IMR-90 (cell line): Measurements from ENCODE around the gene COL15A1. TPM values are rescaled to one million over a fixed set of nuclear protein-coding genes. Genes with fewer than 3 reads are reported as not detected.

ENCODE experiments used
- ATAC-seq: fragments of 200-7000 bp; cut with Tn5 transposase; 2 replicates; pipeline ENCODE4 v1.9.1; 2020; ENCODE audit warnings: low read depth, mild to moderate bottlenecking, moderate library complexity
- BruUV-seq: library from RNA; stranded (reverse); fragments of 400-500 nt; replicated peaks from 2 replicates; lab custom pipeline; 2021; lab: Mats Ljungman, UMichigan
- CTCF ChIA-PET: fragments of 300-600 bp; formaldehyde crosslinking; extraction: SDS; loops from one replicate; lab custom pipeline; 2021; ENCODE audit warnings: antibody characterized with exemption; lab: Yijun Ruan, JAX
- POLR2A ChIA-PET: fragments of 300-600 bp; sonication (Branson Sonifier 250); formaldehyde crosslinking; loops from one replicate; lab custom pipeline; 2022; ENCODE audit warnings: antibody characterized with exemption; ENCODE audit not compliant: unreplicated experiment; lab: Charles Lee
- DNase-seq: peaks from one replicate; pipeline ENCODE4 v3.0.0; 2013
- H2AFZ ChIP-seq: replicated peaks from 2 replicates; pipeline ENCODE3; 2013; ENCODE audit warnings: low read length, mild to moderate bottlenecking; ENCODE audit not compliant: poor library complexity
- H2AK5ac ChIP-seq: 2 replicates; pipeline ENCODE4 v1.6.1; 2013; ENCODE audit warnings: low read depth, low read length, inconsistent platforms
- H2AK9ac ChIP-seq: replicated peaks from 2 replicates; pipeline ENCODE3; 2013; ENCODE audit warnings: mild to moderate bottlenecking, low read depth, low read length, moderate library complexity; ENCODE audit not compliant: poor library complexity
- H2BK120ac ChIP-seq: 2 replicates; pipeline ENCODE4 v1.6.1; 2013; ENCODE audit warnings: low read depth, low read length, inconsistent platforms
- H2BK15ac ChIP-seq: 3 replicates; pipeline ENCODE4 v1.6.1; 2013; ENCODE audit warnings: low read depth, low read length, inconsistent platforms
- H2BK20ac ChIP-seq: 2 replicates; pipeline ENCODE4 v1.6.1; 2013; ENCODE audit warnings: low read depth, mild to moderate bottlenecking, inconsistent platforms, low read length, moderate library complexity
- H2BK5ac ChIP-seq: 2 replicates; pipeline ENCODE4 v1.6.1; 2013; ENCODE audit warnings: mild to moderate bottlenecking, low read depth, low read length, inconsistent platforms; ENCODE audit not compliant: poor library complexity, severe bottlenecking
- H3K14ac ChIP-seq: replicated peaks from 2 replicates; pipeline ENCODE4 v1.6.1; 2013; ENCODE audit warnings: low read depth, low read length, inconsistent platforms
- H3K18ac ChIP-seq: 2 replicates; pipeline ENCODE4 v1.6.1; 2013; ENCODE audit warnings: low read depth, low read length, control low read depth
- H3K23ac ChIP-seq: 2 replicates; pipeline ENCODE4 v1.6.1; 2013; ENCODE audit warnings: low read depth, low read length, inconsistent platforms
- H3K27ac ChIP-seq: 2 replicates; pipeline ENCODE4 v1.5.1; 2013; ENCODE audit warnings: mild to moderate bottlenecking, control low read depth, low read length; ENCODE audit not compliant: insufficient read depth
- H3K27me3 ChIP-seq: 2 replicates; pipeline ENCODE4 v1.6.1; 2013; ENCODE audit warnings: low read length; ENCODE audit not compliant: control insufficient read depth, insufficient read depth
- H3K36me3 ChIP-seq: 2 replicates; pipeline ENCODE4 v1.6.1; 2013; ENCODE audit warnings: low read length, mixed read lengths; ENCODE audit not compliant: control insufficient read depth, insufficient read depth
- H3K4ac ChIP-seq: 2 replicates; pipeline ENCODE4 v1.6.1; 2013; ENCODE audit warnings: low read depth, low read length, inconsistent platforms
- H3K4me1 ChIP-seq: 2 replicates; pipeline ENCODE4 v1.6.1; 2013; ENCODE audit warnings: low read length, mixed read lengths; ENCODE audit not compliant: control insufficient read depth, insufficient read depth
- H3K4me2 ChIP-seq: 2 replicates; pipeline ENCODE4 v1.6.1; 2013; ENCODE audit warnings: low read depth, mild to moderate bottlenecking, control low read depth, low read length, moderate library complexity
- H3K4me3 ChIP-seq: 2 replicates; pipeline ENCODE4 v1.5.1; 2013; ENCODE audit warnings: low read depth, mild to moderate bottlenecking, control low read depth, low read length, moderate library complexity; ENCODE audit not compliant: insufficient read depth
- H3K56ac ChIP-seq: 2 replicates; pipeline ENCODE4 v1.6.1; 2013; ENCODE audit warnings: low read length, inconsistent platforms; ENCODE audit not compliant: insufficient read depth; ENCODE audit errors: extremely low read depth
- H3K79me1 ChIP-seq, 2 experiments: 2 replicates each; pipeline ENCODE4 v1.6.1; 2013; ENCODE audit warnings: low read length in 2 of 2, inconsistent platforms in 1 of 2, low read depth in 1 of 2
- H3K9ac ChIP-seq: 2 replicates; pipeline ENCODE4 v1.6.1; 2013; ENCODE audit warnings: low read depth, low read length, control low read depth
- H3K9me1 ChIP-seq: 2 replicates; pipeline ENCODE4 v1.6.1; 2013; ENCODE audit warnings: low read length, inconsistent platforms; ENCODE audit not compliant: insufficient read depth
- H3K9me3 ChIP-seq: 2 replicates; pipeline ENCODE4 v1.6.1; 2013; ENCODE audit warnings: low read length; ENCODE audit not compliant: control insufficient read depth, insufficient read depth
- H4K20me1 ChIP-seq: 2 replicates; pipeline ENCODE4 v1.6.1; 2013; ENCODE audit warnings: low read length, inconsistent platforms; ENCODE audit not compliant: insufficient read depth
- H4K5ac ChIP-seq: 2 replicates; pipeline ENCODE4 v1.6.1; 2013; ENCODE audit warnings: mild to moderate bottlenecking, low read depth, low read length, control low read depth
- H4K8ac ChIP-seq, 2 experiments: 2 replicates each; pipeline ENCODE4 v1.6.1; 2013; ENCODE audit warnings: low read depth in 2 of 2, low read length in 2 of 2, control low read depth in 1 of 2, inconsistent platforms in 1 of 2
- H4K91ac ChIP-seq: 2 replicates; pipeline ENCODE4 v1.6.1; 2013; ENCODE audit warnings: low read depth, low read length, inconsistent platforms; ENCODE audit not compliant: insufficient read depth
- ELK1 ChIP-seq: fragments of 150-350 bp; IDR thresholded peaks from 2 replicates; pipeline ENCODE4 v1.6.1; 2016; ENCODE audit warnings: low read depth, mild to moderate bottlenecking, low read length, moderate library complexity, borderline replicate concordance
- POLR2A ChIP-seq: IDR thresholded peaks from 2 replicates; pipeline ENCODE4 v1.6.1; 2012; ENCODE audit warnings: mild to moderate bottlenecking, low read depth, low read length
- WGBS, 2 experiments: methylation state at CpG; one replicate each; pipeline versions ENCODE4 v1.1.5 to v1.1.7; 2013; ENCODE audit warnings: missing lambda C conversion rate in 2 of 2; ENCODE audit not compliant: insufficient read length in 1 of 2; ENCODE audit errors: extremely low coverage in 2 of 2; 5-methylcytosine and 5-hydroxymethylcytosine counted together
- dilution Hi-C: fragments of 300-500 bp; cut with HindIII; formaldehyde crosslinking; loops from one replicate; pipeline ENCODE4 v1.14.3; 2018; ENCODE audit warnings: low sequenced_read_pairs; ENCODE audit not compliant: unreplicated experiment
- in situ Hi-C: fragments of 300-500 bp; cut with MboI; formaldehyde crosslinking; loops from 3 replicates; pipeline ENCODE4 v1.14.3; 2019; ENCODE audit warnings: low sequenced_read_pairs, inconsistent platforms, mixed read lengths
- intact Hi-C: fragments of 100-400 bp; cut with micrococcal nuclease; formaldehyde crosslinking; loops from 2 replicates; pipeline ENCODE4 v1.10.0; 2022
- polyA plus RNA-seq, 3 experiments: library from polyadenylated mRNA; depleted of rRNA; stranded (reverse); fragments of >200 nt; gene quantifications; 2 replicates each; pipeline ENCODE4 v1.2.3, GENCODE V29; 2012; ENCODE audit warnings: low replicate concordance in 1 of 3
- total RNA-seq: library from RNA; depleted of rRNA; stranded (reverse); fragments of >200 nt; gene quantifications from 2 replicates; pipeline ENCODE4 v1.2.3, GENCODE V29; 2012

The COL15A1 gene
- total and polyA plus RNA-seq, 2 of the 4 experiments (the other 2 are of a cell fraction), result 2.2 to 3.7 TPM

- no TSS peak for BruUV-seq
- TF ChIP-seq ELK1, result no peak
- TF ChIP-seq POLR2A, result no peak
- no peak overlapping the region for H2BK15ac ChIP-seq
Observed at GRCh38 chr9:98915599-98915998, 28.1 kb upstream of the COL15A1 start.

More at GRCh38 chr9:98915599-98915998, 28.1 kb upstream of the COL15A1 start:
- in situ Hi-C loops, result no loop called here
- H2BK120ac ChIP-seq, result no peak overlapping the region
- no peak overlapping the region for H4K5ac ChIP-seq
- intact Hi-C loops, result no loop called here
- no peak overlapping the region for H3K56ac ChIP-seq
- no peak overlapping the region for H4K8ac ChIP-seq
- H3K9me3 ChIP-seq, result no peaks in the 10 kb centered on the region
- no peak overlapping the region for H2AK9ac ChIP-seq
- no peaks in the 10 kb centered on the region for H4K20me1 ChIP-seq
- H4K91ac ChIP-seq, result no peak overlapping the region
- H3K27me3 ChIP-seq, result no peaks in the 10 kb centered on the region
- H3K23ac ChIP-seq, result no peak overlapping the region
- no peak overlapping the region for H3K4me2 ChIP-seq
- H2AFZ ChIP-seq, result no peak overlapping the region
- H3K4me1 ChIP-seq, result peaks cover 8% of the 10 kb centered on the region; the same call in 1 of the 2 replicates
- H2BK20ac ChIP-seq, result no peak overlapping the region
- dilution Hi-C loops, result no loop called here
- H3K9ac ChIP-seq, result no peak overlapping the region
- POLR2A ChIA-PET, result no interaction called here
- no peak overlapping the region for H3K4me3 ChIP-seq
- no peaks in the 10 kb centered on the region for H3K36me3 ChIP-seq
- no peak overlapping the region; the same call in 1 of the 2 replicates for H3K4ac ChIP-seq
- H3K79me1 ChIP-seq, result no peaks in the 10 kb centered on the region
- H3K14ac ChIP-seq, result no peak overlapping the region
- peaks cover 6% of the 10 kb centered on the region for H3K9me1 ChIP-seq
- DNase-seq, result no peak
- CTCF ChIA-PET, result no interaction called here
- no peak overlapping the region for H3K18ac ChIP-seq
- H3K27ac ChIP-seq, result no peak overlapping the region
- no peak overlapping the region for H2AK5ac ChIP-seq
- WGBS, 2 experiments, result no CpG with 5 or more reads among the region's 3 CpGs
- no peak for ATAC-seq
- H2BK5ac ChIP-seq, result no peak overlapping the region
